Fibroblast of the aortic adventitia (primary cell): ENCODE data around the gene FAM210A. TPM values are rescaled to one million over a fixed set of nuclear protein-coding genes. Genes with fewer than 3 reads are reported as not detected.

ENCODE experiments used
- DNase-seq: peaks from one replicate; pipeline ENCODE4 v3.0.0-alpha.2; 2010; ENCODE audit warnings: low read depth
- H3K4me3 ChIP-seq: 2 replicates; pipeline ENCODE4 v1.5.1; 2011; ENCODE audit warnings: low read depth, mild to moderate bottlenecking, control low read depth, low read length, moderate library complexity
- CTCF ChIP-seq: IDR thresholded peaks from 2 replicates; pipeline ENCODE4 v1.5.1; 2011; ENCODE audit warnings: mild to moderate bottlenecking, low read length, control low read depth, inconsistent platforms; ENCODE audit not compliant: insufficient read depth
- total RNA-seq: library from RNA; depleted of rRNA; stranded (reverse); fragments of >200 nt; gene quantifications from 2 replicates; pipeline ENCODE4 v1.2.3, GENCODE V29; 2012; ENCODE audit warnings: low replicate concordance

FAM210A gene
- total RNA-seq, 1 donor: 24.5 TPM

- no peak for TF ChIP-seq CTCF
- H3K4me3 ChIP-seq: no peak overlapping the region
- DNase-seq: peak; percentile 39
These were observed 64.5 kb downstream of the FAM210A start for GRCh38 chr18:13661779-13662256.

- H3K4me3 ChIP-seq: no peak overlapping the region
- no peak for TF ChIP-seq CTCF
- DNase-seq: no peak
These were observed 65.1 kb downstream of the FAM210A start for GRCh38 chr18:13661051-13661778.

GRCh38 chr18:13660510-13660909 is 65.8 kb downstream of the FAM210A start:
- no peak overlapping the region for H3K4me3 ChIP-seq
- no peak for TF ChIP-seq CTCF
- DNase-seq: peak; percentile 80

GRCh38 chr18:13658436-13659204 is 67.7 kb downstream of the FAM210A start:
- TF ChIP-seq CTCF: no peak
- H3K4me3 ChIP-seq: no peak overlapping the region
- no peak for DNase-seq

GRCh38 chr18:13657974-13658373 is 68.4 kb downstream of the FAM210A start:
- no peak for DNase-seq
- H3K4me3 ChIP-seq: no peak overlapping the region
- no peak for TF ChIP-seq CTCF

GRCh38 chr18:13653746-13654433 is 72.5 kb downstream of the FAM210A start:
- TF ChIP-seq CTCF: no peak
- no peak for DNase-seq
- H3K4me3 ChIP-seq: no peak overlapping the region
